Fibroblast of lung (primary cell): Measurements from ENCODE around the gene GPR61.

Experiments
- EZH2 ChIP-seq: IDR thresholded peaks from 2 replicates; pipeline ENCODE4 v1.5.1; 2012; ENCODE audit warnings: low read length, control low read depth, mild to moderate bottlenecking; ENCODE audit errors: missing control alignments
- TF ChIP-seq, protein P1 (sequence below), 2 donors: IDR thresholded peaks in 1 of 2; conservative IDR thresholded peaks in 1 of 2; 1 replicate in 1 of 2; 2 replicates in 1 of 2; pipeline ENCODE4 v1.5.1; 2011 to 2012; ENCODE audit warnings: low read length in 2 of 2, control low read depth in 1 of 2, inconsistent platforms in 1 of 2, low read depth in 1 of 2, mild to moderate bottlenecking in 1 of 2

DNA sequence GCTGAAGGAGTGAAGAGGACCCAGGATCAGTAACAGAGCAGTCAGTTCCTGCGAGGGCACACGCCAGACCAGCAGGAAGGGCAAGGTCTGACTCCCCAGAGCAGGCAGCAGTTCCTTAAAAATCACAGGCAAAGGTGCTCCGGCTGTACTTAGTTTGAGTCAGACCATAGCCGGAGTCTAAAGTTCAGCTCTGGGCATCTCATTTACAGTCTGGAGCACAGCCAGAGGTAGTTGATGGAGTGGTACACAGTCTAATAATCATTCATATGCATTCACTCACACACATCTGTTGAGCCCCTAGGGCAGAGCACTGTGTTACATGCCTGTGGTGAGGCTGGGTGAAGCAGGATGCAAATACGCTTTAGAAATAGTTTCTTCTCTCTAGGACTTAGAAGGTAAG, 22.8 kb upstream of the GPR61 start:
- TF ChIP-seq, protein P1, sequence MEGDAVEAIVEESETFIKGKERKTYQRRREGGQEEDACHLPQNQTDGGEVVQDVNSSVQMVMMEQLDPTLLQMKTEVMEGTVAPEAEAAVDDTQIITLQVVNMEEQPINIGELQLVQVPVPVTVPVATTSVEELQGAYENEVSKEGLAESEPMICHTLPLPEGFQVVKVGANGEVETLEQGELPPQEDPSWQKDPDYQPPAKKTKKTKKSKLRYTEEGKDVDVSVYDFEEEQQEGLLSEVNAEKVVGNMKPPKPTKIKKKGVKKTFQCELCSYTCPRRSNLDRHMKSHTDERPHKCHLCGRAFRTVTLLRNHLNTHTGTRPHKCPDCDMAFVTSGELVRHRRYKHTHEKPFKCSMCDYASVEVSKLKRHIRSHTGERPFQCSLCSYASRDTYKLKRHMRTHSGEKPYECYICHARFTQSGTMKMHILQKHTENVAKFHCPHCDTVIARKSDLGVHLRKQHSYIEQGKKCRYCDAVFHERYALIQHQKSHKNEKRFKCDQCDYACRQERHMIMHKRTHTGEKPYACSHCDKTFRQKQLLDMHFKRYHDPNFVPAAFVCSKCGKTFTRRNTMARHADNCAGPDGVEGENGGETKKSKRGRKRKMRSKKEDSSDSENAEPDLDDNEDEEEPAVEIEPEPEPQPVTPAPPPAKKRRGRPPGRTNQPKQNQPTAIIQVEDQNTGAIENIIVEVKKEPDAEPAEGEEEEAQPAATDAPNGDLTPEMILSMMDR (conservative IDR thresholded peaks at IDR 0.05 in 1 of 2, IDR thresholded peaks at IDR 0.05 in 1 of 2; ENCODE audit: low read depth in 1 of 2, low read length in 2 of 2), result no peak
- TF ChIP-seq EZH2, result no peak
